ENCODE data around the gene COMTD1.
"Not testable (repeated sequence)": the region's sequence is repeated elsewhere in the genome, so short reads cannot be mapped to it uniquely, and the experiment has no call there.

- TF ChIP-seq POLR2A (IDR thresholded peaks at IDR 0.05): not testable (repeated sequence)
- TF ChIP-seq, protein P1, sequence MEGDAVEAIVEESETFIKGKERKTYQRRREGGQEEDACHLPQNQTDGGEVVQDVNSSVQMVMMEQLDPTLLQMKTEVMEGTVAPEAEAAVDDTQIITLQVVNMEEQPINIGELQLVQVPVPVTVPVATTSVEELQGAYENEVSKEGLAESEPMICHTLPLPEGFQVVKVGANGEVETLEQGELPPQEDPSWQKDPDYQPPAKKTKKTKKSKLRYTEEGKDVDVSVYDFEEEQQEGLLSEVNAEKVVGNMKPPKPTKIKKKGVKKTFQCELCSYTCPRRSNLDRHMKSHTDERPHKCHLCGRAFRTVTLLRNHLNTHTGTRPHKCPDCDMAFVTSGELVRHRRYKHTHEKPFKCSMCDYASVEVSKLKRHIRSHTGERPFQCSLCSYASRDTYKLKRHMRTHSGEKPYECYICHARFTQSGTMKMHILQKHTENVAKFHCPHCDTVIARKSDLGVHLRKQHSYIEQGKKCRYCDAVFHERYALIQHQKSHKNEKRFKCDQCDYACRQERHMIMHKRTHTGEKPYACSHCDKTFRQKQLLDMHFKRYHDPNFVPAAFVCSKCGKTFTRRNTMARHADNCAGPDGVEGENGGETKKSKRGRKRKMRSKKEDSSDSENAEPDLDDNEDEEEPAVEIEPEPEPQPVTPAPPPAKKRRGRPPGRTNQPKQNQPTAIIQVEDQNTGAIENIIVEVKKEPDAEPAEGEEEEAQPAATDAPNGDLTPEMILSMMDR (IDR thresholded peaks at IDR 0.05): not testable (repeated sequence)
These were observed 47.2 kb downstream of the COMTD1 start for GRCh38 chr10:75188522-75188921.

All from body of pancreas (tissue), 4 donors.